22Rv1 (cell line): Measurements from ENCODE around the gene TEKT2.

Experiments used
- H3K27ac ChIP-seq: fragments of 450-650 bp; 2 replicates; pipeline ENCODE4 v1.5.1; 2017
- CTCF ChIP-seq: fragments of 450-650 bp; IDR thresholded peaks from 2 replicates; pipeline ENCODE4 v1.5.1; 2017; ENCODE audit warnings: mild to moderate bottlenecking
- ZFX ChIP-seq: fragments of 450-650 bp; IDR thresholded peaks from 2 replicates; pipeline ENCODE4 v1.6.1; 2017; ENCODE audit warnings: antibody characterized with exemption, borderline replicate concordance

Gene TEKT2

DNA sequence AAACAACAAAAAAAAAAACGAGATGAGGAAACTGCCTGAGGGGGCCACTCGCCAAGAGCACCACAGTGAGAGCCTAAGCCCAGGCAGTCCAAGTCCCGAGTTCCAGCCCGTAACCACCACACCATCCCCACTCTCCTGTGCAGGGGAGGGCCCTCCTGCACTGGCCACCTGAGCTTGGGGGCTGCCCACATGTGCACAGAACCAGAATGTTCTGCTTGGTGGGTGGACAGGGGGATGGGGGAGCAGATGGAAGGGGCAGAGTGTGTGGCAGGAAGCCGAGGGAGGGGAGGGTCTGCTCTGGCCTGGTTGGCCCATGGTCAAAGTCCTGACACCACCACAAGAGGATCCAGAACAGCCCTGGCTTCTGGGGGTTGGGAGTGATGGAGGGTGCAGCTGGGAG is 22.4 kb downstream of the TEKT2 start:
- TF ChIP-seq CTCF, result no peak
- no peak for TF ChIP-seq ZFX
- H3K27ac ChIP-seq, result no peak overlapping the region

GRCh38 chr1:36107394-36107793 is 23.5 kb downstream of the TEKT2 start:
- no peak overlapping the region for H3K27ac ChIP-seq
- TF ChIP-seq ZFX (no peak), CTCF (no peak)

GRCh38 chr1:36108314-36108713 is 24.4 kb downstream of the TEKT2 start:
- no peak overlapping the region for H3K27ac ChIP-seq

DNA sequence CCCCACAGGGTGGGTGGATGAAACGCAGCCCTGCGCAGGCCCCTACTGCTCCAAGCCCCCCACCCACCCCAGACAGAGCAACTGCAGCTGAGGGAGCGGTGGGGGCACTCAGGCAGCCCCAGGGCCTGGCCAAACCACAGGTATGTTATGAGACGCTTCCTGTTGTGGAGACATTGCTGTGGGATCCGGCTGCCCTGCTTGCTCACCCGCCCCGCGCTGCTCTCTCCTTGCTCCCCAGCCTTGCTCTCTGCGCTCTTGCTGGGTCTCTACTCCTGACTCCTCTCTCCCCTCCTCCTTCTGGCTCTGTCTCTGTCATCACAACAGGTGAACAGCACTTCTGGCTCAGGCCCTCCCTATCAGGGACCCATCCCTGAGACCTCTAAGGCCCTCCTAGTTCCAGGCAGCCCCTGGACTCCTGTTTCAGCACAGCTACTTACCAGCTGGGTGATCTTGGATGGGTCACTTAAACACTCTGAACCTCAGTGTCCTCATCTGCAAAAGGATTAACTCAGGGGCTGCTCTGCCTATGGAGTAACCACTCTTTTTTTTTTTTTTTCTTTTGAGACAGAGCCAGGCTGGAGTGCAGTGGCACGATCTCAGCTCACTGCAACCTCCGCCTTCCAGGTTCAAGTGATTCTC is 25.3 kb downstream of the TEKT2 start:
- no peak for TF ChIP-seq ZFX
- no peak overlapping the region for H3K27ac ChIP-seq

More at GRCh38 chr1:36108314-36108713, 24.4 kb downstream of the TEKT2 start:
- no peak for TF ChIP-seq CTCF
- no peak for TF ChIP-seq ZFX

GRCh38 chr1:36111151-36111550 is 27.3 kb downstream of the TEKT2 start:
- H3K27ac ChIP-seq, result no peak overlapping the region
- no peak for TF ChIP-seq CTCF
- TF ChIP-seq ZFX, result no peak

DNA sequence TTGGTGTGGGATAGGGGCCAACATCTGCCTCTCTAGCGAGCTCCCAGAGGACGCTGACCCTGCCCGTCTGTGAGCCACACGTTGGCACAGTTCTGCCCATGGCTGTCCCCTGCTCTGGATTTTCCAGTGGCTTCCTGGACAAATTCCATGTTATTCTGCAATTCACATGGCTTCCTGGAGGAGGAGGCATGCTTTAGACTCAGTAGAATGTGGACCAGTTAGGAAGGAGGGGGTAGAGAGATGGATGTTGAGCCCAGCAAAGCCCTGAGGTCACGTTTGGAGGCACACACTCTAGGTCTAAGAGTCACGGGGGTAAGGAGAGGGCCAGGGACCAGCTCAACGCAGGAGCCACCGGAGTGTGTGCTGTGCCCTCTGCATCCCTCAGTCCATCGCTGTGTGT is 28.9 kb downstream of the TEKT2 start:
- TF ChIP-seq CTCF (no peak), ZFX (no peak)
- H3K27ac ChIP-seq, result no peak overlapping the region

DNA sequence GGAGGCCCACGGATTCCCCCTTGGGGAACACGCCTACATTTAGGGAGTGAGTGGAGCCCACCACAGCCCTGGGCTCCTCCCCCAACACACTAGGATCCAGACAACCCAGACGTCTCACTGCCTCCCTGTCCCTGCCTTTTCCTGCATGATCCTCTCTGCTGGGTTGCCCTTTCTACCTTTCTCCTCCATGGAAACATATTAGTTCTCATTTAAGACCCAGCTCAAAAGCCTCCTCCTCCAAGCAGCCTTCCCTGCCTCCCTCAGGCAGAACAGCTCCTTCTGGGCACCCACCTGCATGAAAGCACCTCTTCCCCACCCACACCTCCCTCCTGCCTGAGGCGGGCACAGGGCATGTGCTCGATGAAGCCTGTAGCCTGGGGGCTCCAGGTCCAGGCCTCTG is 30.5 kb downstream of the TEKT2 start:
- TF ChIP-seq ZFX (no peak), CTCF (no peak)
- no peak overlapping the region for H3K27ac ChIP-seq

- no peak overlapping the region for H3K27ac ChIP-seq
- no peak for TF ChIP-seq ZFX
- no peak for TF ChIP-seq CTCF
Measured at GRCh38 chr1:36115200-36115669, 31.3 kb downstream of the TEKT2 start.
